NCI-H146 (cell line): Measurements from ENCODE around the gene FOSB.

Experiments
- DNase-seq: peaks from one replicate; lab custom pipeline; 2025; lab: John Stamatoyannopoulos, UW

FOSB gene

GRCh38 chr19:45485305-45486077 is 17.7 kb downstream of the FOSB start:
- DNase-seq, result peak; percentile 97

GRCh38 chr19:45488708-45489107 is 20.9 kb downstream of the FOSB start:
- no peak for DNase-seq

GRCh38 chr19:45489216-45489855 is 21.5 kb downstream of the FOSB start:
- no peak for DNase-seq

GRCh38 chr19:45492137-45492626 is 24.4 kb downstream of the FOSB start:
- no peak for DNase-seq

- no peak for DNase-seq
Measured at GRCh38 chr19:45492627-45493470, 25.1 kb downstream of the FOSB start.

- DNase-seq, result no peak
Measured at GRCh38 chr19:45494261-45494916, 26.6 kb downstream of the FOSB start.

- DNase-seq, result no peak
Measured at GRCh38 chr19:45495178-45495577, 27.4 kb downstream of the FOSB start.

- DNase-seq, result peak; percentile 49
Measured at GRCh38 chr19:45496349-45496953, 28.7 kb downstream of the FOSB start.

- no peak for DNase-seq
Measured at GRCh38 chr19:45497791-45498190, 30.0 kb downstream of the FOSB start.

GRCh38 chr19:45498411-45499195 is 30.8 kb downstream of the FOSB start, which contains the start of gene PPM1N:
Gene PPM1N, plus strand, starts transcription at chr19:45498443. Its CDS starts 30 bp downstream, at chr19:45498473.
- peak; percentile 54 for DNase-seq

- DNase-seq, result peak; percentile 94
Measured at GRCh38 chr19:45499196-45500180, 31.7 kb downstream of the FOSB start.

GRCh38 chr19:45500918-45501729 is 33.3 kb downstream of the FOSB start:
- no peak for DNase-seq

- no peak for DNase-seq
Measured at GRCh38 chr19:45501730-45502014, 33.9 kb downstream of the FOSB start.

- DNase-seq, result no peak
Measured at GRCh38 chr19:45502111-45502510, 34.3 kb downstream of the FOSB start.

- DNase-seq, result no peak
Measured at GRCh38 chr19:45503909-45504308, 36.1 kb downstream of the FOSB start.

- DNase-seq, result no peak
Measured at GRCh38 chr19:45505151-45505995, 37.6 kb downstream of the FOSB start.

- no peak for DNase-seq
Measured at GRCh38 chr19:45505996-45506245, 38.1 kb downstream of the FOSB start.
